Spleen (tissue), 7 donors: ENCODE measurements around the gene CHST13.

Experiments
- CTCF ChIP-seq, 11 experiments: fragments of 200-600 bp in 7 of 11; fragments of 450-650 bp in 4 of 11; sonication (generic) in 4 of 11; IDR thresholded peaks in 8 of 11; conservative IDR thresholded peaks in 3 of 11; 1 replicate in 7 of 11; 2 replicates in 4 of 11; pipeline versions ENCODE4 v1.4.0 to v1.8.0; 2016 to 2021; ENCODE audit warnings: antibody characterized with exemption in 11 of 11, inconsistent platforms in 4 of 11, mild to moderate bottlenecking in 1 of 11
- POLR2A ChIP-seq, 3 donors: fragments of 450-650 bp; IDR thresholded peaks; one replicate each; pipeline ENCODE4 v1.5.1; 2017; ENCODE audit warnings: antibody characterized with exemption in 3 of 3, mild to moderate bottlenecking in 1 of 3
- POLR2AphosphoS5 ChIP-seq, 3 donors: sonication (generic); formaldehyde crosslinking; IDR thresholded peaks; one replicate each; pipeline ENCODE4 v1.5.1; 2017; ENCODE audit warnings: antibody characterized with exemption in 3 of 3
- donor health status: DM: no; HTN: no; CAD: no; lungs with moderate emphysema.
- donor health status: DM: no; HTN: no; CAD: no.
- donor health status: DM: no; HTN: no; CAD: no.

- no peak for TF ChIP-seq POLR2AphosphoS5 (IDR thresholded peaks at IDR 0.05)
- TF ChIP-seq CTCF (IDR thresholded peaks at IDR 0.05 in 8 of 11, conservative IDR thresholded peaks at IDR 0.05 in 3 of 11) = no peak
- TF ChIP-seq POLR2A (IDR thresholded peaks at IDR 0.05) = no peak
These were observed 23.8 kb downstream of the CHST13 start for GRCh38 chr3:126547721-126548120.
